H1 (cell line): Measurements from ENCODE around the gene RALGAPB. TPM values are rescaled to one million over a fixed set of nuclear protein-coding genes. Genes with fewer than 3 reads are reported as not detected.

Experiments
- BACH1 ChIP-seq: IDR thresholded peaks from 2 replicates; pipeline ENCODE4 v1.6.1; 2012; ENCODE audit warnings: low read length, improper control_type of control experiment
- CHD1 ChIP-seq: IDR thresholded peaks from 2 replicates; pipeline ENCODE4 v1.6.1; 2012; ENCODE audit warnings: low read depth, low read length, improper control_type of control experiment
- CHD7 ChIP-seq: fragments of 300-600 bp; sonication (generic); IDR thresholded peaks from 2 replicates; pipeline ENCODE4 v1.7.1; 2012; ENCODE audit warnings: low read length, moderate library complexity, mild to moderate bottlenecking, inconsistent platforms; ENCODE audit not compliant: insufficient replicate concordance
- MAFK ChIP-seq: IDR thresholded peaks from 2 replicates; pipeline ENCODE4 v1.6.1; 2012; ENCODE audit warnings: low read depth, mild to moderate bottlenecking, improper control_type of control experiment, low read length
- NANOG ChIP-seq: IDR thresholded peaks from 2 replicates; pipeline ENCODE4 v1.6.1; 2011; ENCODE audit warnings: low read length, low read depth, mild to moderate bottlenecking, inconsistent platforms; ENCODE audit not compliant: insufficient read depth, poor library complexity, severe bottlenecking
- SAP30 ChIP-seq: fragments of 300-600 bp; sonication (generic); IDR thresholded peaks from 2 replicates; pipeline ENCODE4 v1.7.1; 2012; ENCODE audit warnings: low read length, moderate library complexity, mild to moderate bottlenecking, inconsistent platforms; ENCODE audit not compliant: insufficient read depth, insufficient replicate concordance
- SP1 ChIP-seq: IDR thresholded peaks from 2 replicates; pipeline ENCODE4 v1.6.1; 2011; ENCODE audit warnings: low read depth, low read length
- USF2 ChIP-seq: IDR thresholded peaks from 2 replicates; pipeline ENCODE4 v1.6.1; 2011; ENCODE audit warnings: low read length, improper control_type of control experiment
- polyA plus RNA-seq, 7 experiments: library from polyadenylated mRNA; depleted of rRNA in 3 of 7; stranded (reverse) in 5 of 7; unstranded in 2 of 7; fragments of >200 nt in 5 of 7; fragments of 200-250 nt in 2 of 7; gene quantifications; 1 replicate in 5 of 7; 2 replicates in 1 of 7; 4 replicates in 1 of 7; pipeline versions ENCODE4 v1.2.1 to v1.2.3, GENCODE V29; 2011 to 2013; ENCODE audit warnings: missing spikeins in 2 of 7, mixed read lengths in 2 of 7
- total RNA-seq: library from RNA; stranded (reverse); fragmentation: NEBNext Ultra II Directional; extraction: Animal tissue kit (Norgen Biotek cat#: 25700); gene quantifications from 2 replicates; pipeline ENCODE4 v1.2.1, GENCODE V29; 2021

The RALGAPB gene
- total and polyA plus RNA-seq, 2 of the 8 experiments (the other 6 are each of a cell fraction or from before 2014, with no cell fraction given): 10.6 to 35.1 TPM

- no peak for TF ChIP-seq CHD7
- TF ChIP-seq SP1: no peak
- TF ChIP-seq BACH1: no peak
- TF ChIP-seq SAP30: no peak
- no peak for TF ChIP-seq NANOG
- no peak for TF ChIP-seq MAFK
- TF ChIP-seq USF2: no peak
- TF ChIP-seq CHD1: no peak
Measured at GRCh38 chr20:38601216-38602184, 128.9 kb downstream of the RALGAPB start, which contains the start of gene ARHGAP40 (continued).
